Hepatocyte (in vitro differentiated cells): ENCODE results near the gene RPL14.

Experiments used
- EZH2 ChIP-seq: fragments of 200-600 bp; sonication (generic); IDR thresholded peaks from 2 replicates; pipeline ENCODE4 v1.6.1; 2016; ENCODE audit warnings: antibody characterized with exemption, mild to moderate bottlenecking, borderline replicate concordance
- EZH2phosphoT487 ChIP-seq: fragments of 200-600 bp; sonication (generic); IDR thresholded peaks from one replicate; pipeline ENCODE4 v1.6.1; 2018; ENCODE audit warnings: antibody characterized with exemption, mild to moderate bottlenecking, low read depth, moderate library complexity; ENCODE audit not compliant: unreplicated experiment, severe bottlenecking

DNA sequence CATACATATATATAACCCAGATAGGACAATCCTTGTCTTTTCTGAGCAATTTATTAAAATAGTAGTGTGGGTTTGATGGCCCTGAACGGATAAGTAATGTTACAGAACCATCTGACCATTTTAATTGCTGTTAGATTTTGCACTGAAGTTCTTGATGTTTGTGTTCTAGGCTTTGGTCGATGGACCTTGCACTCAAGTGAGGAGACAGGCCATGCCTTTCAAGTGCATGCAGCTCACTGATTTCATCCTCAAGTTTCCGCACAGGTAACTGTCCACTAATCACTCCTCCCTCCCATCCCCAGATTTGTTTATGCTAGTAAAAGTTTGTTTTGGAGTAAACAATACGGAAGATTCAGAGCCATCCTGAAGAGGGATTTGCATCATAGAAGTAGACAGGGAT is 1.3 kb downstream of the RPL14 start:
- TF ChIP-seq EZH2phosphoT487: no peak
- no peak for TF ChIP-seq EZH2
